SU-DHL-6 (cell line): ENCODE results near the gene TNFRSF21.

Experiments
- H2AFZ ChIP-seq: fragments of 200-600 bp; sonication (generic); 2 replicates; pipeline ENCODE4 v1.6.1; 2014; ENCODE audit warnings: low read depth, mild to moderate bottlenecking, moderate library complexity, mixed read lengths, antibody characterized with exemption, low read length; ENCODE audit not compliant: severe bottlenecking
- H3F3A ChIP-seq: fragments of 200-600 bp; shearing (Covaris generic); 2 replicates; pipeline ENCODE4 v1.6.0; 2016; ENCODE audit warnings: antibody characterized with exemption, mild to moderate bottlenecking; ENCODE audit not compliant: insufficient read depth
- H3K27ac ChIP-seq: fragments of 200-600 bp; sonication (generic); 2 replicates; pipeline ENCODE4 v1.5.1; 2016; ENCODE audit warnings: low read depth, mild to moderate bottlenecking, low read length, moderate library complexity, mixed read lengths
- H3K27me3 ChIP-seq: fragments of 200-600 bp; sonication (generic), shearing (Covaris generic); 2 replicates; pipeline ENCODE4 v1.6.0; 2014; ENCODE audit warnings: mild to moderate bottlenecking, low read length
- H3K36me3 ChIP-seq: fragments of 200-600 bp; sonication (generic); 2 replicates; pipeline ENCODE4 v1.6.1; 2014; ENCODE audit warnings: mild to moderate bottlenecking, low read length, mixed read lengths
- H3K4me2 ChIP-seq: fragments of 300-600, 200-600 bp; shearing (Covaris generic), sonication (generic); 2 replicates; pipeline ENCODE4 v1.6.0; 2014; ENCODE audit warnings: low read length, low read depth, mild to moderate bottlenecking; ENCODE audit not compliant: poor library complexity, severe bottlenecking
- H3K4me3 ChIP-seq: fragments of 200-600 bp; sonication (generic); 2 replicates; pipeline ENCODE4 v1.5.1; 2014; ENCODE audit warnings: antibody characterized with exemption, low read length, mild to moderate bottlenecking, mixed read lengths; ENCODE audit not compliant: insufficient read depth, poor library complexity, severe bottlenecking
- H3K79me2 ChIP-seq: fragments of 200-600 bp; sonication (generic); 2 replicates; pipeline ENCODE4 v1.6.1; 2014; ENCODE audit warnings: mild to moderate bottlenecking, low read length, moderate library complexity; ENCODE audit not compliant: insufficient read depth
- H3K9ac ChIP-seq: fragments of 200-600 bp; sonication (generic); 2 replicates; pipeline ENCODE4 v1.7.0; 2014; ENCODE audit warnings: mild to moderate bottlenecking, low read length
- H3K9me2 ChIP-seq: fragments of 200-600 bp; sonication (generic); replicated peaks from 2 replicates; pipeline ENCODE4 v1.6.1; 2014; ENCODE audit warnings: low read length; ENCODE audit not compliant: insufficient read depth
- H3K9me3 ChIP-seq: fragments of 200-600 bp; sonication (generic); 2 replicates; pipeline ENCODE4 v1.6.1; 2014; ENCODE audit warnings: low read length, mixed read lengths; ENCODE audit not compliant: insufficient read depth
- H4K20me1 ChIP-seq: fragments of 200-600 bp; sonication (generic); 2 replicates; pipeline ENCODE4 v1.6.1; 2014; ENCODE audit warnings: low read depth, mild to moderate bottlenecking, antibody characterized with exemption, low read length, moderate library complexity, mixed read lengths
- EZH2phosphoT487 ChIP-seq: fragments of 200-600 bp; sonication (generic), shearing (Covaris generic); conservative IDR thresholded peaks from 2 replicates; pipeline ENCODE4 v1.6.1; 2018; ENCODE audit warnings: mild to moderate bottlenecking, antibody characterized with exemption, low read length, moderate library complexity, mixed read lengths
- TF ChIP-seq, protein P1 (sequence below): fragments of 200-600 bp; sonication (generic); IDR thresholded peaks from one replicate; pipeline ENCODE4 v1.5.1; 2017; ENCODE audit warnings: antibody characterized with exemption, mild to moderate bottlenecking, low read length, moderate library complexity; ENCODE audit not compliant: insufficient read depth, poor library complexity, severe bottlenecking

The TNFRSF21 gene

DNA sequence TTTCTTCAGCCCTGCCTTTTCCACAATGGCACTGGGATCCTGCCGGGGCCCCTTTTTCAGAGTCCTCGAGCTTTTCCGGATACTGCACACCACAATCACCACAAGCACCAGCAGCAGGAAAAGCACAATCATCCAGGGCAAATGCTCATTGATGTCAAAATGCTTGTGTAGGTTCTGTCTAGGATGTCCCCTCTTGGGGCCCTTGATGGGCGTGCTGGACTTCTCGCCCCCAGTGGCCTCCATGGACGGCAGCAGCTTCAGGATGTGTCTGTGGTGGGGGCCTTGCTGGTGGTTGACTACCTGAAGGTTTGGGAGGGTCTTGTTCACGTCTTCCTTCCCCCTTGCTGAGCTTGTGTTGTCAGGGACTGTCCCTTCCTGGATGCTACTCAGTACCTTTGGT, 25.7 kb downstream of the TNFRSF21 start:
- Histone ChIP-seq H3K9me2 (no peaks in the 10 kb centered on the region), H2AFZ (no peak overlapping the region), H3K4me2 (no peak overlapping the region), H3K27ac (no peak overlapping the region), H3K27me3 (no peaks in the 10 kb centered on the region), H3K9me3 (no peaks in the 10 kb centered on the region), H3K79me2 (no peaks in the 10 kb centered on the region), H3F3A (no peaks in the 10 kb centered on the region), H3K36me3 (no peaks in the 10 kb centered on the region), H3K4me3 (no peak overlapping the region), H4K20me1 (no peaks in the 10 kb centered on the region), H3K9ac (no peak overlapping the region)
- TF ChIP-seq, protein P1, sequence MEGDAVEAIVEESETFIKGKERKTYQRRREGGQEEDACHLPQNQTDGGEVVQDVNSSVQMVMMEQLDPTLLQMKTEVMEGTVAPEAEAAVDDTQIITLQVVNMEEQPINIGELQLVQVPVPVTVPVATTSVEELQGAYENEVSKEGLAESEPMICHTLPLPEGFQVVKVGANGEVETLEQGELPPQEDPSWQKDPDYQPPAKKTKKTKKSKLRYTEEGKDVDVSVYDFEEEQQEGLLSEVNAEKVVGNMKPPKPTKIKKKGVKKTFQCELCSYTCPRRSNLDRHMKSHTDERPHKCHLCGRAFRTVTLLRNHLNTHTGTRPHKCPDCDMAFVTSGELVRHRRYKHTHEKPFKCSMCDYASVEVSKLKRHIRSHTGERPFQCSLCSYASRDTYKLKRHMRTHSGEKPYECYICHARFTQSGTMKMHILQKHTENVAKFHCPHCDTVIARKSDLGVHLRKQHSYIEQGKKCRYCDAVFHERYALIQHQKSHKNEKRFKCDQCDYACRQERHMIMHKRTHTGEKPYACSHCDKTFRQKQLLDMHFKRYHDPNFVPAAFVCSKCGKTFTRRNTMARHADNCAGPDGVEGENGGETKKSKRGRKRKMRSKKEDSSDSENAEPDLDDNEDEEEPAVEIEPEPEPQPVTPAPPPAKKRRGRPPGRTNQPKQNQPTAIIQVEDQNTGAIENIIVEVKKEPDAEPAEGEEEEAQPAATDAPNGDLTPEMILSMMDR, result no peak
- TF ChIP-seq EZH2phosphoT487, result no peak

DNA sequence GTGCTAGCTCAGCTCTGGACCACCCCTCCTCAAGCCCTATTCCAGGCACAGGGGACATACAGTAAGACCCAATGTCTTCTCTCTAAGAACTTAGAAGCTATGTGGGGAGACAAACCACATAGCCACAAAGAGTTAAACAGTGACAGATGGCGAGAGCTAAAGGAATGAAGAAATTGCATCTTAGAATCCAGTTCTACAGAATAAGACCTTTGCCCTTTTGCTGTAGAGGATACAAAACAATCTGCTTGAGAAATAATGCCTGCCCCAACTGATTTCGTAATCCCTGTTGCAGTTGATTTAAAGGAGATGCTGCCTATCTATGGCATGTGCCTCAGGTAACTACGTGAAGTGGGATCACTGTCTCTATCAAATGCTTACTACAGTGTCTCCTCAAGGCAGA, 31.2 kb downstream of the TNFRSF21 start:
- H3K27ac ChIP-seq, result no peak overlapping the region
- no peak overlapping the region for H3K4me3 ChIP-seq
- no peaks in the 10 kb centered on the region for H3K36me3 ChIP-seq
- no peaks in the 10 kb centered on the region for H3K9me2 ChIP-seq
- no peaks in the 10 kb centered on the region for H3K27me3 ChIP-seq
- no peak overlapping the region for H3K9ac ChIP-seq
- no peak overlapping the region for H2AFZ ChIP-seq
- no peaks in the 10 kb centered on the region for H4K20me1 ChIP-seq
- TF ChIP-seq EZH2phosphoT487, result no peak
- TF ChIP-seq, protein P1, result no peak
- no peaks in the 10 kb centered on the region for H3F3A ChIP-seq
- no peaks in the 10 kb centered on the region for H3K9me3 ChIP-seq
- H3K4me2 ChIP-seq, result no peak overlapping the region
- H3K79me2 ChIP-seq, result no peaks in the 10 kb centered on the region

DNA sequence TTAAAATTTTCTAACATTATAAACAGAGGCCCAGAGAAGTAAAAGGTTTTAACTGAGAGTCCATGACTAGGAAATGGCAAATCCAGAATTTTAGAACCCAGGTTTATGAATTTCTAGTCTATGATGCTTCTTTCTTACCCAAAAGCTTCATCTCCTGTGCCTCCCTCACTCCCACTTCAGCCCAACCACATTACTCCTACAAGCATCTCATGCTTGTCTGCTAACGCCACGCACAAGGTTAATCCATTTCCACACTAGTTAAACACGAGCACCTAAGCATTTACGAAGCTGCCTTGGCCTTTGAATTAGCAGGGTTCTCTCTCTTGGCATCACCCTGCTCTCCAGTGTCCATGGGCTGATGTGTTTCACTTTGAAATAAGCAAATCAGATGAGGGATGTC, 32.0 kb downstream of the TNFRSF21 start:
- Histone ChIP-seq H3F3A (no peaks in the 10 kb centered on the region), H4K20me1 (no peaks in the 10 kb centered on the region), H3K79me2 (no peaks in the 10 kb centered on the region), H3K9ac (no peak overlapping the region), H3K36me3 (no peaks in the 10 kb centered on the region), H2AFZ (no peak overlapping the region), H3K4me3 (no peak overlapping the region), H3K27me3 (no peaks in the 10 kb centered on the region), H3K27ac (no peak overlapping the region), H3K9me3 (no peaks in the 10 kb centered on the region), H3K9me2 (no peaks in the 10 kb centered on the region), H3K4me2 (no peak overlapping the region)
- no peak for TF ChIP-seq EZH2phosphoT487
- TF ChIP-seq, protein P1, result no peak
